Measurements from ENCODE around the gene TULP1.

DNA sequence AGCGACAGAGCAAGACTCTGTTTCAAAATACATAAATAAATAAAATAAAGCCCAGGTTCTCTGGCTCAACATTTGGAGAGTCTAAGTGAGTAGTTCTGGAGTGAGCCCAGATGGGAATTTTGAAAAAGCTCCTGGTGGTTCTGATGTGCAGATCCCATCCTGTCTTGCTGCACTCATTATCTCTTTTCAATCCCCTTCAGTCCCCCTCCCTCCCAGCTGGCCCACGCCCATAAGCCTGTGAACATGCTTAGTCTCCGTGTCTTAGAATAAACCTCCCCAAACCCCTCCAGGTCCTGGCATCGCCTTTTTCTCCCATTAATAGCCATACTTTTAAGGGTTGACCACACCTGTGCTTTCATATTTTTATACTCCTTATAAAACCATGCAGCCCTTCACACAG, 19.4 kb upstream of the TULP1 start:
- TF ChIP-seq POLR2AphosphoS5 (IDR thresholded peaks at IDR 0.05) (no peak), CTCF (IDR thresholded peaks at IDR 0.05) (no peak)

Data from breast epithelium (tissue), 3 donors.